Stimulated activated CD4-positive, alpha-beta T cell treated with anti-CD3 and anti-CD28 coated beads, TNF-alpha, amount 100 ng/mL, for 24 hours (primary cell): ENCODE results near the gene SERTAD2.

Source experiments
- DNase-seq, 3 experiments: peaks; one replicate each; pipeline ENCODE4 v3.0.0-alpha.2; 2020; ENCODE audit warnings: low read depth in 3 of 3

SERTAD2 gene

DNA sequence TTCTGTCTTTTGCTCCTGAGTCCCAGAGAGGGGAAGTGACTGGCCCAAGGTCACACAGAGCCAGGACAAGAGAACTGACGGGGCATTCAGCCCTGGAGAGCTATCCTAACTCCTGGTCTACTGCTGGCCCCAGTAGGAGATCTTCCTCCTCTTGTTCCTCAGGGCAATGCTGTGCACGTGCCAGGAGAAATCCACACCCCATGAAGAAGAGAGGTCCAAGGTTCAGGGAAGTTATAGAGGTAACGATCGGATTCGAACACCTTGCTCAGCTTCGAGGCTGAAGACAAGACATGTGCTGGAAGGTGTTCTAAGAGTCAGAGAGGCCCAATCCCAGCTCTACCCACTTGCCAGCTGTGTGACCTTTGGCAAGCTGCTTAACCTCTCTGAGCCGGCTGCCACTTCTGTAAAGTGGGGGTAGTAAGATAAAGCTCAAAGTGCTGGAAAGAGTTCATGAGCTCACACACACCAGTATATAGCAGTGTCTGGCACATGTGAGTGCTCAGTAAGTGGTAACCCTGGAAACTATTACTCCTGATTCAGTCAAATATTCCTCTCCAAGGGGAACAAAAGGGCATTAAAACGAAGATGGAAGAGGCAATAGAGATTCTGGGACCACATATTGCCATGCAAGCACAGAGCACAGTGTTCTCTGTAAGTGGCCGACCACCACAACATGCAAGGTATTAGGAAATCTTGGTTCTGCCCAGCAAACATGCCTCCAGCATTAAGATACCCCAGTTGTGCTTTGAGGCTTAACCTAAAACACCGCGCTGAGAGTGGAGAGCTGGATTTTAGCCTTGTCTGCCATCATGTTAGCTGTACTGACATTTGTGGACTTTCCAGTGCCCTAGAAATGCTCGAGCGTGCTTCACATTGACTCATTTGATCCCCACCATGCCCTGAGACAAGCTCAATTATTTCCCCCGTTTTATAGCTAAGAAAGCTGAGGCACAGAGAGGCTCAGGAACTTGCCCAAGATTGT, 25.6 kb downstream of the SERTAD2 start:
- no peak for DNase-seq

- DNase-seq, result no peak
Observed at GRCh38 chr2:64626963-64627760, 26.6 kb downstream of the SERTAD2 start.

GRCh38 chr2:64626146-64626809, 27.4 kb downstream of the SERTAD2 start:
- no peak for DNase-seq

DNA sequence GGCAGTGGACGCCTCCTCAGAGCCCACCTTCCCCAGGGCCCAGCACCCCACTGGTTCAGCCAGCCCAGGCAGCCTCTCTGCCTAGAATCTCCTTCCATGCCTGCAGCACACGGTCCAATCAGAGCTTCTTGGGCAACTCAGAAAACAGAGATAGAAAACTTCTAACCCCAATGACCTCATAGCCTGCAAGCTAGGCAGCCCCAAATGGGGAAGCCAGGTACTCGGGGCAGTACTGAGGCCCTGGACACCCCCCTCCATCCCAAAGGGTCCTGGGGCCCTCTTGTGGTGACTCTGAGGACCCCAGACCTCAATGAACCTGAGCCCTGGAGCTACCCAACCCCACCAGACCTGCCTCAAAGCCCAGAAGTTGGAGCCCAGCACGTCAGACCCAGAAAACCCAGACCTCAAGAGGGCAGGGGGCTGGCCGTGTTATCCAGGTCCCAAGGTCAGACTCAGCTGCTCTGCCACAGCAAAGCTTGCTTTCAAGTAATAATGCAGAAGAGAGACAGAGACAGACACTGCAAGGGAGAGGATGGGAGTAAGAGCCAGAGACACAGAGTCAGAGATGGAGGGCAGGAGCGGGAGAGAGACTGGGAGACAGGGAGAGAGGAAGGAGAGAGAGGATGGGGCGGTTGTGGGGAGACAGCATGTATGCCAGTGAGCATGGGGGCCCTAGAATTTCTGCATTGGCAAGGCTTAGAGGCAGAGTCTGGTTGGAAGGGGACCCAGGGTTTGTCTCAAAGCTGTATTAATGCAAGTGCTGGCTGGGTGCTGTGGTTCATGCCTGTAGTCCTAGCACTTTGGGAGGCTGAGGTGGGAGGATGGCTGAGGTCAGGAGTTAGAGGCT, 28.2 kb downstream of the SERTAD2 start:
- no peak for DNase-seq

GRCh38 chr2:64624862-64625261, 28.9 kb downstream of the SERTAD2 start:
- no peak for DNase-seq

DNA sequence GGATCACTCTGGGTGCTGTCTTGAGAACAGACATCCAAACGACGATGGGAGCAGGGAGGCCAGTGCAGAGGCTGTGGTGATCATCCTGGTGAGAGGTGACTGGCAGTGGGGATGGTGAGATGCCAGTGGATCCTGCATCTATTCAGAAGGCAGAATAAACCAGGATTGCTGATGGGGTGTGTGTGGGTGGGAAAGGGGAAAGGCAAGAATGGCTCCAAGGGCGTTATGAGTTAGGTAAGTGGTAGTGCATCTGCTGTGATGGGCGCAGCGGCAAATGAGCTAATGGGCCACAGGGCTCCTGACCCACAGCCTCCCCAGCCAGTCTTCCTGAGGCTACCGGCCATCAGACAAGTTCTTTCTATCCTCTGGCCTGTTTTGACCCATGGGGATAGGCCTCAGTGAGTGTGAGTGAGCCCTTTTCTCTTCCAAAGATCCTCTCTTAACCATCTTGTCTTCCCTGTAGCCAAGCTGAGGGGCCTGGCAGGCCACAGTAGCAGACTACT, 29.6 kb downstream of the SERTAD2 start:
- no peak for DNase-seq

GRCh38 chr2:64623242-64623850, 30.4 kb downstream of the SERTAD2 start:
- DNase-seq, result no peak

DNA sequence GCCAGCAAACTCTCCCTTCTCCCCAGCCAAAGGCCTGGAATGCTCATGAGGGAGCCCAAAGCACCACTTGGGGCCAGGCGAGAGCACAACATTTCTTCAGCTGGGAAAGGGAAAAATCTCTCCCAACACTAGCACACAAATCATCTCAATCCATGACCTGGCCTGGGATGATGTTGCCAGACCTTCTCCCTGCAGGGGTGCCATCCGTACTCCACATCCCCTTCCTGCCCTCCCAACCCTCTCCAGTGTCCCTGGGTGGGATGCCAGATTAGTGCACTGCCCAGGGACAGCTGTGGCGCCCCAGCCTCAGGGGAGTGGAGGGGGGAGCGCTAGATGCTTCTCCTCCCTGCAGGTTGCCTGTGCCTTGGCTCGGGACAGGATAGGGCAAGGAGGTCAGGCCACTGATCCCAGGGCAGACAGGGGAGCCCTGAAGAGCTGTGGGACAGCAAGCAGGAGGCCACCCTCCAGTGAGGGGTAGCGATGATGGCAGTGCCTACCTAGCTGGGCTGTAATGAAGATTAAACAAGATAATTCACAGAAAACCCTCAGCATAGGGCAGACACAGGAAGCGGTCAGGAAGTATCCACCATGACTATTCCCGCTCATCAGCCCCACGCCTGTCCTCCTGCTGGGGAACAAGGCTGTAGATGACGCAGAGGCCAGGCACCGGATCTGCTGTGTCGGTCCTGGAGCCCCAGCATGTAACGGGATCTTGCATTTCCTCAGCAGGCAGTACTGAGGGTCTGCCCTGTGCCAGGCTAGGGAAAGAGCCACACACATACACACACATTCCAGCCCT, 31.1 kb downstream of the SERTAD2 start:
- DNase-seq, result no peak

DNA sequence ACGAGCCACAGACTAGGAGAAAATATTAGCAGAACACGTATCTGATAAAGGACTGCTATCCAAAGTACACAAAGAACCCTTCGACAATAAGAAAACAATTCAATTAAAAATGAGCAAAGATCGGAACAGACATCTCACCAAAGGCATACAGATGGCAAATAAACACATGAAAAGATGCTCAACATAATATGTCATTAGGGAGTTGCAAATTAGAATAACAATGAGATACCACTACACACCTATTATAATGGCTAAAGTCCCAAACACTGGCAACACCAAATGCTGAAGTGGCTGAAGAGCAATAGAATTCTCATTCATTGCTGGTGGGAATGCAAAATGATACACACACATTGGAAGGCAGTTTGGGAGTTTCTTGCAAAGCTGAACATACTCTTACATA, 33.1 kb downstream of the SERTAD2 start:
- DNase-seq, result no peak

DNA sequence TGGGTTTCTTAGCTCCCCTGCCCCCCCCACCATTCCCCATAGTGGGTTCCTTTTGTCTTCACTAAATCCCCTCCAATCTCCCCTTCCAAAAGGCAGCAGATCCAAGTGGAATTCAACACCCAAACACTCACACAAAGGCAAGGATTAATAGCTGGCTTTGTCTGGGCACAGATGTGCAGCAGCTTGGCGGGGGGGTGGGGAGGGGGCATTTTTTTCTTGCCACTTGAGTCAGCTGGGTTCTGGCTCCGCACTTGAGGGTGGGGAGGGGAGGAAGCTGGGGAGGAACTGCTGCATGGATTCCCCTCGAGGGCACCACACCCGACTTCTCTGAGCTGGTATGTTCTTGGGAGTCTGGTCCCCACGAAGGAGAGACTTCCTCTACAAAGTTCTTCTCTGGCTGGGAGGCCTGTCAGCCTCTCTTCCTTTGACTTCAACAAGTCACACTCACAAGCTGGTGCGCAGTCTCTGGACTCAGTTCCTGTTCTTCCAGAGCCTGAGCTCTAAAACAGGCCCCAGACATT, 36.0 kb downstream of the SERTAD2 start:
- DNase-seq, result no peak

- no peak for DNase-seq
Observed at GRCh38 chr2:64615844-64616536, 37.7 kb downstream of the SERTAD2 start.

GRCh38 chr2:64615192-64615763, 38.4 kb downstream of the SERTAD2 start:
- no peak for DNase-seq

DNA sequence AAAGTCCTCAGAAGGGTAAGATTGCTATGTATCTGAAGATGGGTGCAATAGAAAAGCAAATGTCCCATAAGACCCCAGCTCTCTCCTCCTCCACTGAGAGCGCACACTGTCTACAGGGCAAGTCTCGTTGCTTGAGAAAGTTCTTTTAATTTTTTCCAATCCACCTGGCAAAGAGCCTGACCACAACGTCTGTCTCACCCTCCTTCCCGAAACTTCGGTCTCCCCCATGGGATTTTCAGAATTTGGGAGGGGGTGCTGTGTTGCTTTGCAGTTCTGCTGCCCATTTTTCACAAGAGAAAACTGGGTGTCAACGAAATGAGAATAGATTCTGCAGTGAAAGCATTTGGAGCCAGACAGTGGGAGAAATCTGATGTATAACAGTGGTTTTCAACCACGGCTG, 40.4 kb downstream of the SERTAD2 start:
- DNase-seq, result no peak

DNA sequence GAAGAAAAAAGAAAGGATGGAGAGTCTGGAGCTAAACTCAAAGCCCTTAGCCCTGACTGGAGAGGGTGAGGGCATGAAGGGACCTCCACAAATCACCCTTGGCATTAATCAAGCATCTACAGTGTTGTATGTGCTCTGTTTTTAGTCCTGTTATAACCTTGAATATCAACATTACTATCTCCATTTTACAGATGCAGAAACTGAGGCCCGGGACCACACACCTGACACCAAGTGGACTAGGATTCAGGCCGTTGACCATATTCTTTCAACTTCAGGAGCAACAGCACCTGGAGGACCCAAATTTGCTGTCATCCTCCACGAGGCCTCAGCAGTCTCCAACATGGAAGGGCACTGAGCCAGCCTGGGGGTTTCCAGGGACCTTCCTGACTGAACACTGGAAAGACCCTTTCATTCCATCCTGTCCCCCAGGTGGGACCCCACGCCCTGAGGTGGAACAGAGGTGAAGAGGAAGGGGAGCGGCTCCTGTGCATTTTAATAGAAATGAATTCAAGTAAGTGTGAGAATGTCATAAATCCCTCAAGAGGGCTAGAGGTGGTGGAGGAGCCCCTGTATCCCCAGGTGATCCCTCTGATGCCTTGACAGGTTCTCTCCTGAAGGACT, 41.0 kb downstream of the SERTAD2 start:
- no peak for DNase-seq

GRCh38 chr2:64610316-64610855, 43.3 kb downstream of the SERTAD2 start:
- DNase-seq, result no peak

DNA sequence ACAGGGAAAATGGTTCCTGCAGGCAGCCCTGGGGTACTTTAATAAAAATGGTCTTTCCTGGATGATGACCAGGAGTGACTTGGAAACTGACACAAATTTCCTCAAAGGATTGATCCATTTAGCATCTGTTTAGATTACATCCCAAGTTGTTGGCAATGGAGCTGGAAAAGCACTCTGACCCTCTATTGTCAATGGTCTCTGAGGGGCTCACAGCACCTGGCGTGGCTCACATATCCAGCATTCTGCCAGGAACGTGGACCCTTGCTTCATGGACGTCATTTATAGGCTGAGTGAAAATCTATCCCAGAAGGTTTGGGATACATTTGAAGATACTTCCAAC, 43.8 kb downstream of the SERTAD2 start:
- DNase-seq, result no peak

DNA sequence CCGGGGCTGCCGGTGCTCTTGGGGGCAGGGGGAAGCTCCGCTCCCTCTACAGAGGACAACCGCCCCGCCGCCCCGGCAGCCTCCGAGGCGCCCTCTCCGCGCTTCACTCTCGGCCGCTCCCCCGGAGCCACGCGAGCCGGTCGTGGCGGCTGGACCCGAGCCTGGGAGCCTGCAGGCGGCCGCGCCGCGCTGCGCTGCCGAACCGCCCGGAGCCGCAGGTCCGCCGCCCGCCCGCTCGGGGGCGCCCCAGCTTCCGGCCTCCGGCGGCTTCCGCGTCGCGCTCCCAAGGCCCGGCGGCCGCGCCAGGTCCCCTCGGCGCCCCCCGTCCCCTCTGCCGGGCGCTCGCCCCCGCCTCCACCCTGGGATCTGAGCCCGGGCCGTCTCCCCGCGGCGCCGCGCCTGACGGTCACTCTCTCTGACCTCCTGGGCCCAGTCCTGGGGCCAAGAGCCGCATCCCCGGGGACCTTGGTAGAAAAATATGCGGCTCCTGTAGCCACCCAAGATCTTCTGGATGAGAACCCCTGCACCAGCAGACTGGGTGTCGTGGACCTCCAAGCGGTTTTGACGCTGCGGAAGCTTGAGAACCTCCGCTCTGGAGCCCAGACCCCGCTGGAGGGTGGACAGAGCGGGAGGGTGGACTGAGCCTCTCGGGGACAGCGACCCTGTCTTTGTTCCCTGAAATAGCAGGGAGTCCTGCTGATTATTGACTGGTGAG, 44.3 kb downstream of the SERTAD2 start:
- DNase-seq, result peak in 2 of 3 experiments; percentile 31 to 61
